Choroid plexus epithelial cell (primary cell): Measurements from ENCODE around the gene ADCY4.
"Not testable (repeated sequence)": the region's sequence is repeated elsewhere in the genome, so short reads cannot be mapped to it uniquely, and the experiment has no call there.

Experiments used
- DNase-seq: peaks from one replicate; pipeline ENCODE4 v3.0.0-alpha.2; 2010; ENCODE audit warnings: low read depth
- H3K4me3 ChIP-seq: 2 replicates; pipeline ENCODE4 v1.5.1; 2011; ENCODE audit warnings: low read depth, mild to moderate bottlenecking, control low read depth, low read length, moderate library complexity
- CTCF ChIP-seq: conservative IDR thresholded peaks from 2 replicates; pipeline ENCODE4 v1.5.1; 2011; ENCODE audit warnings: low read depth, mild to moderate bottlenecking, control low read depth, inconsistent platforms, low read length, moderate library complexity

Gene ADCY4

GRCh38 chr14:24330973-24331674 is 3.7 kb downstream of the ADCY4 start:
- DNase-seq: no peak
- H3K4me3 ChIP-seq: no peak overlapping the region
- no peak for TF ChIP-seq CTCF

GRCh38 chr14:24329736-24330135 is 5.1 kb downstream of the ADCY4 start:
- DNase-seq: no peak
- no peak overlapping the region for H3K4me3 ChIP-seq
- no peak for TF ChIP-seq CTCF

- H3K4me3 ChIP-seq: no peak overlapping the region
- TF ChIP-seq CTCF: no peak
These were observed 5.7 kb downstream of the ADCY4 start for GRCh38 chr14:24329073-24329663.

GRCh38 chr14:24327914-24328313 is 7.0 kb downstream of the ADCY4 start:
- H3K4me3 ChIP-seq: not testable (repeated sequence)
- peak; percentile 45 for TF ChIP-seq CTCF
- DNase-seq: peak; percentile 41

More at GRCh38 chr14:24329073-24329663, 5.7 kb downstream of the ADCY4 start:
- no peak for DNase-seq

- no peak for TF ChIP-seq CTCF
- no peak for DNase-seq
- H3K4me3 ChIP-seq: no peak overlapping the region
These were observed 7.6 kb downstream of the ADCY4 start for GRCh38 chr14:24327303-24327702.

GRCh38 chr14:24325963-24326362 is 8.9 kb downstream of the ADCY4 start:
- H3K4me3 ChIP-seq: no peak overlapping the region
- no peak for TF ChIP-seq CTCF
- no peak for DNase-seq

GRCh38 chr14:24325041-24325530 is 9.8 kb downstream of the ADCY4 start:
- no peak for TF ChIP-seq CTCF
- DNase-seq: no peak
- no peak overlapping the region for H3K4me3 ChIP-seq
